Activated T-helper 1 cell treated with anti-CD3 and anti-CD28 coated beads, Interleukin-2, amount 50 U/mL, for 16 hours (primary cell): ENCODE measurements around the gene TTC27.
"Not testable (repeated sequence)": the region's sequence is repeated elsewhere in the genome, so short reads cannot be mapped to it uniquely, and the experiment has no call there.

Experiments used
- DNase-seq, 2 donors: peaks; one replicate each; pipeline ENCODE4 v3.0.0-alpha.2; 2020; ENCODE audit warnings: low read depth in 1 of 2, low spot score in 1 of 2

The TTC27 gene

DNA sequence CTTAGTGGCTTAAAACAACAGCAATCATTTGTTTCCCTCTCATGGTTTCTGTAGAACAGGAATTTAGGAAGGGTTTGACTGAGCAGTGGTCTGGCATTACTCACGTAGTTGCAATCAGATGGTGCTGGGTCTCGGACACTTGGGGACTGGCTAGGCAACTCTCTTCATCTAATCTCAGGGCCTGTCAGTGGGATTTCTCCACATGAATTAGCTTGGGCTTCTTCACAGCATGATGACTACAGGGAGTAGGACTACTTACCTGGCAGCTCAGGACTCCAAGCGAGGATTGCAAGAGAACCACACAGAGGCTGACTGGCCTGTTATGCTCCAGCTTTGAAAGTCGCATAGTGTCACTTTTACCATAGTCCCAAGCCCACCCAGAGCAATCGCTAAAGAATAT is 125.1 kb downstream of the TTC27 start:
- DNase-seq = no peak

DNA sequence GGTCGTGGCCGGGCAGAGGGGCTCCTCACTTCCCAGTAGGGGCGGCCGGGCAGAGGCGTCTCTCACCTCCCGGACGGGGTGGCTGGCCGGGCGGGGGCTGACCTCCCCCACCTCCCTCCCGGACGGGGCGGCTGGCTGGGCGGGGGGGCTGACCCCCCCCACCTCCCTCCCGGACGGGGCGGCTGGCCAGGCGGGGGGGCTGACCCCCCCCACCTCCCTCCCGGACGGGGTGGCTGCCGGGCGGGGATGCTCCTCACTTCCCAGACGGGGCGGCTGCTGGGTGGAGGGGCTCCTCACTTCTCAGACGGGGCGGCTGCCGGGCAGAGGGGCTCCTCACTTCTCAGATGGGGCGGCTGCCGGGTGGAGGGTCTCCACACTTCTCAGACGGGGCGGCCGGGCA is 126.8 kb downstream of the TTC27 start:
- DNase-seq = not testable (repeated sequence)

- DNase-seq = no peak
These were observed 127.8 kb downstream of the TTC27 start for GRCh38 chr2:32755666-32756065.

DNA sequence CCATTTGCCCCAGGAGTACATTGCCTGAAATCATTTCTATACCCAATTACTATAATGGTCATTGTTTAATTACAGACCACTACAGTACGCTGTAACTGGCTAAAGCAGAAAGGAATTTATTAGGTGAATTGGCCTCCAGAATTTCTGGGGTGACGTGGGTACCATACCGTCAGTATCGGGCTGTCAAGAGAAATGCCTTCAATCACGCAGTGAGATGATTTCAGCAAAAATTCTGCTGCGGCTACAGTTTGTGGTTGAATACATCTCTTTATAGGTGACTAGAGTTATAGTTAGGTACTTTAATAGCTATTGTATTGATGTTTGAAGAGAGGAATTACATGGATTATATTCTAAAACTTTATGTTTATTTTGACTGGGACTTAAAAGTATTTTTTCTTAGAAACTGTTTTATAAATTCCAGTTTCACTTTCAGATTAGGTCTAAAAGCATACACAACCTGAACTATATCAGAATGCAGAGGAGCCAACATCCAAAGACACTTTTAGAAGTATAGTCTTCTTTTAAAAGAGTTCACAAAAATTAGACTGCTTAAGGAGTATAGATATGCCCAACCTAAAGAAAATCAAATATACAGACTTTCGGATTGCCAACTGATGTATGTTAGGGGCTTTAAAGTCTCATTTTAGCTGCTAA is 128.4 kb downstream of the TTC27 start:
- DNase-seq = no peak

DNA sequence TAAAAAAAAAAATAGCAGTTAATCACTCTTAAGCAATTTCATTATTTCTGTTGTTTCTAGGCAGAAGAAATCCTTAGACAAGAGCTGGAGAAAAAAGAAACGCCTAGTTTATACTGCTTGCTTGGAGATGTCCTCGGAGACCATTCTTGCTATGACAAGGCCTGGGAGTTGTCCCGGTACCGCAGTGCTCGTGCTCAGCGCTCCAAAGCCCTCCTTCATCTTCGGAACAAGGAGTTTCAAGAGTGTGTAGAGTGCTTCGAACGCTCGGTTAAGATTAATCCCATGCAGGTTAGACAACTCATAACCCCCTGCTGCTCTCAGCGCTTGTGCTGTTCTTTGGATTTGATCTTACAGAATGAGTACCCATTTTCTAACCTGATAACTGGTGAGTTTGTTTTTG is 130.4 kb downstream of the TTC27 start:
- no peak for DNase-seq

DNA sequence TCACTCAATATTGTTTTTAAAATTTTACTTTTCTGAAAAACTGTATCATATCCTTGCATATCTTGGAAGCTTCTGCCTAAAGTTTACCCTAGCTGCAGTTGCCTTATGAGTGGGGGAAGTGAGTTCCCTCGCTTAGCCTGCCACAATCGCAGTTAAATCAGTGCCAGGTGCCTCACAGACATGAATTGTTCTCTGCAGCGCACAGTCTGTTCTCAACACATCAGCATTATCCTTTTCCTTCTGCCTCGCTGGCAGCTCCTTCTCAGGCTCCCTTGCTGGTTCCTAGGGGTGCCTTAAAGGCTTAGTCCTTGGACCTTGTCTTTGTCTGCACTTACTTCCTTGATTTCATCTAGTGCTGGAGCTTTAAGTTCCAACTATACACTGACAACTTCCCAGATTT is 132.8 kb downstream of the TTC27 start:
- no peak for DNase-seq

DNA sequence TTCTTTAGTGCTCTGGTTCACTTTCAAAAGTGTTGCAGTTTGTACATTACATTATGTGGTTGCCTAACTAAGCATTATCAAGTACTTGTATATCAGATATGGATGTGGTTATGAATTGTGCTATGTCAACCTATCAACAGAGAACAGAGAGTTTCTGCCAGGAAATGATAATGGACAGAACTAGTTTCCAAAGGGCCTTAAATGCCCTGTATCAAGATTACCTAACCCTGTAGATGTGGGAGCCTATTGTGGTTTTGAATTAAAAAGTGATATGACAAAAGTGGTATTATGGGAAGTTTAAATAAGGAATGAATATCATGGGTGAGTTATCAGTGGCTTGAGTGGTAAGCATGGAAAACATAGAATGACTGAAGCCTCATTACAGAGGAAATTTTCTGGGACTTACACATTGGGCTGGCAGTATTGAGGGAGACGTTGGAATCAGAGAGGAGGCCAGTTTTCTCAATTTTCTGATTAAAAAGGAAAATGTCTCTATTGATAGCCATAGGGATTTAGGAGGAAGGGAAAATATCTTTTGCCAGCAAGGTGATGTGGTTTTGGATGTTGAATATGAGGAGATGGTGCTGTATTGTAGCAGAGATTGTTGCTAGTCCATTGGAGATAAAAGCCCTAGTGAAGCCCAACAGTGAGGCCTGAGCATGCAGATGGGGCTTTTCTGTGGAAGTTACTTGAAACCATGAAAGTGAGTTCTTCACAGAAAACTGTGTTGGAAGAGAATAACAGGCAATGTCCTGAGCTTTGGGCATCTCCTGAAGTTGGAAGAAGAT is 140.7 kb downstream of the TTC27 start:
- DNase-seq = no peak

DNA sequence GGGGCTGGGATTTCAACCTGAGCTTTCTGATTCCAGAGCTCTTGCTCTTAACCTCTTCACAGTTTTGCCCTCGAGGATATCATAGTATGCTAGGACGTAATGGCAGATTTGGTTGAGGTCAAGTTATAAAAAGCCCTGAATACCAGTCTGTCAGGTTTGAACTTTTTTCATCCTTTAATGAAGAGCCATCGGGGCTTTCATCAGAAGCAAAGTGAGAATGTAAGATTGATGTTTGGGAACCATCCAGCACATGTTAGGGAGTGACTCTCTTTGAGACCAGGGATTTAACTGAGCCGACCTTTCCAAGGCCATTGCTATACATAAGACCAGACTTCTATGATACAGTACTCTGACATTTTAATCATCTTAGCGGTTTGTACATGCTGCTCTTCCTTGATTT is 142.5 kb downstream of the TTC27 start:
- no peak for DNase-seq

GRCh38 chr2:32772638-32773447 is 145.0 kb downstream of the TTC27 start:
- DNase-seq = no peak

DNA sequence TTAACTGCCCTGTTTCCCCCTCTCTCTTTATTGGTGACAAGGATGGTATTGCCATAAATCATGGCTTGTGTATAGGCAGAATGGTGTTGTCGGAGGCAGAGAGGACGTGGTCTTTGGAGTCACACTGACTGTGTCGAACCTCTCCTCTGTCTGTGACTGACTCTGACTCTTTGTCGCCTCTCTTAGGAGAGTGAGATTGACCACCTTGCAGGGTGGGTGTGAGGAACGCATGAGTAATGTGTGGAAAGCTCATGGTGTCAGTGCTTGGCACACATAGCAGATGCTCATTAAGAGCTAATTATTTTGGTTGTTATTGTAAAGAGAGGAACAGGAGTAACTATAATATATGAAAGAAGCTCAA is 145.6 kb downstream of the TTC27 start:
- DNase-seq = no peak

DNA sequence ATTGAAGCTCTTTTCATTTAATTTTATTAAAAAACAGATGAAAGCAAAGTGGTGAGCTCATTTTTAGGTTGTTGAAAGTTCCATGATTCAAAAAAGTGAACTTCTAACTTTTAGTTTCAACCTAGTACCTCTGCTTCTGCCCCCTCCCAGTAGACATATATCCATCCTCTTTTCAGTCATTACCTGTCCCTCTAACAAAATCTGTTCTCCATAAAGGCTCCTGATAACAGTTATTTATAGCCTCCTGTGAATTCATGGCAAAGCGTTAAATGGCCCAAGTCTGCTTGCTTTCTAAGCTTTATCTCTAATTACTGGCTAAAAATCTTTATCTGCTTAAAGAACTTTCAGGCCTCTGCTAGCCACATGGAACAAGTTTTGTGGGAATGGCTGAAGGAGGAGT is 148.1 kb downstream of the TTC27 start:
- DNase-seq = no peak

DNA sequence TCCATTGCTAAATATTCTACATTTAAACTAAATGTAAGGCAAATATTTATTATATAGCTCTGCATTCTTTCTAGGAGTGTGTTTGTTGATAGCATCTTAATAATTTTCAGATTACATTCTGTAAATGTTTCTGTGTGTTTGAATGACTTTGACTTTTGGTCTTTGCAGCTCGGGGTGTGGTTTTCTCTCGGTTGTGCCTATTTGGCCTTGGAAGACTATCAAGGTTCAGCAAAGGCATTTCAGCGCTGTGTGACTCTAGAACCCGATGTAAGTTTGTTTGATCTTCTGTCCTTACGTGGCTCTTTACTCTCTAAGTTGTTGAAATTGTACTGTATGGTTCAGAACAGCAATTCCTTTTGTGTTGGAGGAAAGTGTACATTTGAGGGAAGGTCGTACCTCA is 149.9 kb downstream of the TTC27 start:
- no peak for DNase-seq

GRCh38 chr2:32780961-32781360 is 153.1 kb downstream of the TTC27 start:
- no peak for DNase-seq

- DNase-seq = no peak
These were observed 155.6 kb downstream of the TTC27 start for GRCh38 chr2:32783469-32783868.

- DNase-seq = no peak
These were observed 156.1 kb downstream of the TTC27 start for GRCh38 chr2:32783933-32784332.

GRCh38 chr2:32787207-32787606 is 159.4 kb downstream of the TTC27 start:
- no peak for DNase-seq

DNA sequence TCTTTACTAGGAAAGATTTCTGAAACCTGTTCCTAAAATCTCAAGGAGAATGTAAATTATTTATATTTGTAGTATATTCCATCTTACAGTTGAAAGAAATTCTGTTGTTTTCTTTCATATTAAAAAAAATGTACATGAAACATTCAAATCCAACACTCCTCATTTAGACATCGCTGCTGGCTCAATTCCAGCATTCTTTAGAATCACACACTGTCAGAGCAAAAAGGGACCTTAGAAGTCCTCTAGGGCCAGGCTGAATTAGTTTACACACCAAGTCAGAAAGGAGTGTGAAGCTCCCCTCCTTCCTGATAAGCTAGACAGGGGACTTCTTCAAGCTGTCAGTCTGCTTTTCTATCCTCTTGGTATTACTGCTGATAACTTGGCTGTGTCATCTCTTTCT is 160.3 kb downstream of the TTC27 start:
- no peak for DNase-seq

- DNase-seq = no peak
These were observed 164.6 kb downstream of the TTC27 start for GRCh38 chr2:32792416-32792815.

- no peak for DNase-seq
These were observed 171.0 kb downstream of the TTC27 start for GRCh38 chr2:32798829-32799228.

DNA sequence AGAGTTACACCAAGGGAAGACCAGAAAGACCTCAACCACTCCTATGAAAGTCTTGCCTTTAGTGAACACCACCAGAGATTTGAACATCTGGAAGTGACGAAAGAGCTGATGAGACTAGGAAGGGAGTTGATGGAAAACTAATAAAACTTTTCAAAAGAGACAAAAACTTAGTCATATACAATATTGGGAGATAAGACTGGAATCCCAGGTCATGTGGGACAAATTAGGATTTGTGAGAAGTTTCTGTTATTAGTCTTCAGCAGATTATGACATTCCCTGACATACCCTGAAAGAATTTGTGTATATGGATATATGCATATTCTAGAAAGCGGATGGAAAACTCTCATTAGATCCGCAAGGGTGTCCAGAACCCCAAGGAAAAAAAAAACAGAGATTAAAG is 173.9 kb downstream of the TTC27 start:
- no peak for DNase-seq

- DNase-seq = no peak
These were observed 175.0 kb downstream of the TTC27 start for GRCh38 chr2:32802877-32803276.

DNA sequence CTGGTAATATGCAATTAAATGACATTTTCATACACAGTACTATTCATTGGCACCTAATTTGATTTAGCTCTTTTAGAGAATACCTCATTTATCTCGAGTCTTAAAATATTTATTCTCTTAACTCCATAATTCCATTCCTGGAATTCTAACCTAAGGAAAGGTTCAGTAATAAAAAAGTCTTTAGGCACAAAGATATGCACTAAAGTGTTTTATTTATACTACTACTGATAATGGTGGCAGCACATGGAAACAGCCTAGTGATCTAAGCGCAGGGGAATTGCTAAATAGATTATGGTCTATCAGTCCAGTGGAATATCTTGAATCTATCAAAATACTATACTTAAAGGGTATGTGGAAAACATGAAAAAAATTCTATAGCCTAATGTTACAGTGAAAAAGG is 176.4 kb downstream of the TTC27 start:
- DNase-seq = no peak
